ENCODE results near the gene C8G. TPM values are rescaled to one million over a fixed set of nuclear protein-coding genes. Genes with fewer than 3 reads are reported as not detected.

C8G gene
- total RNA-seq, 4 donors from 2014 or later = 1.7 to 5.2 TPM; not detected in 2

GRCh38 chr9:136958898-136959850 lies 14.1 kb downstream of the C8G start:
- H3K27me3 ChIP-seq = no peaks in the 10 kb centered on the region
- H3K9me3 ChIP-seq = no peaks in the 10 kb centered on the region
- TF ChIP-seq POLR2A (IDR thresholded peaks at IDR 0.05) (no peak), CTCF (IDR thresholded peaks at IDR 0.05 in 4 of 5, conservative IDR thresholded peaks at IDR 0.05 in 1 of 5) (no peak)
- no peak overlapping the region for H3K4me3 ChIP-seq
- DNase-seq (no peak), ATAC-seq (no peak)
- no peaks in the 10 kb centered on the region for H3K4me1 ChIP-seq
- H3K36me3 ChIP-seq = no peaks in the 10 kb centered on the region
- in situ Hi-C loops (cut with MboI; ENCODE audit: low sequenced_read_pairs in 4 of 4) (no loop called here), intact Hi-C loops (cut with DNase I; ENCODE audit: low total_unique reads) (no loop called here)
- H3K27ac ChIP-seq = no peak overlapping the region

DNA sequence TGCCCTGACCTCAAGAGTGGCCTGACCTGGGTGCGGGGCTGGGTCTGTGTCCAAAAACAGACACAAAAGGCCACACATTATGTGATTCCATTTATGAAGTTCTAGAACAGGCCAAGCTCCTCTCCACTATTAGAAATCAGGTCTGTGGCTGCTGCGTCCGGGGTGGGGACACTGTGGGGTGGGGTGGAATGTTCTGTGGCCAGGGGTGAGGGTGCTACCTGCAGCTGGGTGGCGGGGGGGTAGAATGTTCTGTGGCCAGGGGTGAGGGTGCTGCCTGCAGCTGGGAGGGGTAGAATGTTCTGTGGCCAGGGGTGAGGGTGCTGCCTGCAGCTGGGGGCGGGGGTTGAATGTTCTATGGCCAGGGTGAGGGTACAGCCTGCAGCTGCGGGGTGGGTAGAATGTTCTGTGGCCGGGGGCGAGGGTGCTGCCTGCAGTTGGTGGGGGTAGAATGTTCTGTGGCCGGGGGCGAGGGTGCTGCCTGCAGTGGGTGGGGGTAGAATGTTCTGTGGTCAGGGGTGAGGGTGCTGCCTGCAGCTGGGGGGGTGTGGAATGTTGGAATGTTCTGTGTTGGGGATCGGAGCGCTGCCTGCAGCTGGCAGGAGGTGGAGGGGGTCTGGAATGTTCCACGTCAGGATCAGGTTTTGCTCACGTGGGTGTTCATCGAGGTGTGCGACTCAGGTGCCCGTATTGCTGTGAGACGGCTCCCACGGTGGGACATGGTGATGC lies 15.3 kb downstream of the C8G start:
- TF ChIP-seq CTCF (IDR thresholded peaks at IDR 0.05 in 4 of 5, conservative IDR thresholded peaks at IDR 0.05 in 1 of 5) (no peak), POLR2A (IDR thresholded peaks at IDR 0.05) (no peak)
- no peak overlapping the region for H3K4me3 ChIP-seq
- DNase-seq (no peak), ATAC-seq (no peak)
- H3K27me3 ChIP-seq = no peaks in the 10 kb centered on the region
- no peaks in the 10 kb centered on the region for H3K4me1 ChIP-seq
- no peaks in the 10 kb centered on the region for H3K9me3 ChIP-seq
- intact Hi-C loops (cut with DNase I; ENCODE audit: low total_unique reads) (no loop called here), in situ Hi-C loops (cut with MboI; ENCODE audit: low sequenced_read_pairs in 4 of 4) (no loop called here)
- H3K27ac ChIP-seq = no peak overlapping the region
- H3K36me3 ChIP-seq = no peaks in the 10 kb centered on the region

- TF ChIP-seq CTCF (IDR thresholded peaks at IDR 0.05 in 4 of 5, conservative IDR thresholded peaks at IDR 0.05 in 1 of 5) = no peak
- no peak for TF ChIP-seq POLR2A (IDR thresholded peaks at IDR 0.05)
- H3K36me3 ChIP-seq = no peaks in the 10 kb centered on the region
- DNase-seq (no peak), ATAC-seq (no peak)
- H3K27ac ChIP-seq = no peak overlapping the region
- H3K9me3 ChIP-seq = no peaks in the 10 kb centered on the region
- no peaks in the 10 kb centered on the region for H3K4me1 ChIP-seq
- peaks cover 0 to 3% (median 0%) of the 10 kb centered on the region in 3 donors for H3K27me3 ChIP-seq
- in situ Hi-C loops (cut with MboI; ENCODE audit: low sequenced_read_pairs in 4 of 4) (no loop called here), intact Hi-C loops (cut with DNase I; ENCODE audit: low total_unique reads) (no loop called here)
- H3K4me3 ChIP-seq = no peak overlapping the region
These were observed 15.9 kb downstream of the C8G start for GRCh38 chr9:136960938-136961275.

DNA sequence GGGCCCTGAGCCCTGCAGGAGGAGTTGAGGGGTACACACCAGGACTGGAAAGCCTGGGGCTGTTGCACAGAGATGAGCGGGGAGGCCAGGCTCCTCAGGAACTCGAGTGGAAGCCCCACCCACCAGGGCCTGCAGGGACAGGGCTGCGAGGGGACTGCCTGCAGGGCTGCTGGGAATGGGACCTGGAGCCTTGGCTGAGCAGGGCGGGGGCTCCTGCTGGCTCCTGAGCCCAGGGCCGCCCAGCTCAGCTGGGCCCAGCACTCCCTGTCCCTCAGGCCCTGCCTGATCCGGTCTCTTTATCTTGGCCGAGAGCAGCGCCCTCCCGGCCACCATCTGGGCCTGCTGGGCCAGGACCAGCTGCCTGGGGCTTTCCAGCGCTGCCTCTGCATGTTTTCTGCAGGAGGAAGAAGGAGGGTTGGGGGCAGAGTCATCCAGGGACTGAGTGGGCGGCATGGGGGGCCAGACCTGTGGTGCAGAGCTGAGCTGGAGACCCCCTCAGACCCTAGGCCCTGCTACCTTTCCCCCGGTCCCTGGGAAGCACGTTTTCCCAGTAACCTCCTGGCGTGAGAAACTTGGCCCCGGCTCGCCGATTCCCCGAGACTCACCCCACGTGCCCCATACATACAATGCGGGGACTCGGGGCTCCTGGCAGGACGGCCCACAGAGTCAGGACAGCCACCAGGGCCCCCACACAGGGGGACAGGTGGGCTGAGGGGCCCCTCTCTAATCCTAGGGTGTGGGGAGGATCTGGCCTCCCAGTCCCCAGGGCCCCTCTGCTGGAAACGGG lies 16.4 kb downstream of the C8G start:
- H3K4me3 ChIP-seq = no peak overlapping the region
- H3K36me3 ChIP-seq = no peaks in the 10 kb centered on the region
- no peaks in the 10 kb centered on the region for H3K4me1 ChIP-seq
- no peak for TF ChIP-seq CTCF (IDR thresholded peaks at IDR 0.05 in 4 of 5, conservative IDR thresholded peaks at IDR 0.05 in 1 of 5)
- TF ChIP-seq POLR2A (IDR thresholded peaks at IDR 0.05) = no peak
- intact Hi-C loops (cut with DNase I; ENCODE audit: low total_unique reads) = no loop called here
- no peak overlapping the region for H3K27ac ChIP-seq
- ATAC-seq = no peak
- no peaks in the 10 kb centered on the region for H3K9me3 ChIP-seq
- H3K27me3 ChIP-seq = peaks cover 0 to 6% (median 0%) of the 10 kb centered on the region in 3 donors
- no peak for DNase-seq
- in situ Hi-C loops (cut with MboI; ENCODE audit: low sequenced_read_pairs in 4 of 4) = no loop called here
